ENCODE data around the gene FAM20A. TPM values are rescaled to one million over a fixed set of nuclear protein-coding genes. Genes with fewer than 3 reads are reported as not detected.

Gene FAM20A
- total RNA-seq, 1 donor from 2014 or later = 0.14 TPM

- no peaks in the 10 kb centered on the region for H4K20me1 ChIP-seq (ENCODE audit: insufficient read depth, low read length)
- Mint-ChIP-seq H3K36me3 (ENCODE audit: low read depth, unreplicated experiment) (no peaks in the 10 kb centered on the region), H3K27me3 (ENCODE audit: low read depth, unreplicated experiment) (no peaks in the 10 kb centered on the region), H3K9me3 (ENCODE audit: unreplicated experiment) (peaks cover 3% of the 10 kb centered on the region), H3K27ac (ENCODE audit: unreplicated experiment) (no peak overlapping the region), H3K4me1 (ENCODE audit: low read depth, unreplicated experiment) (no peaks in the 10 kb centered on the region), H3K4me3 (ENCODE audit: unreplicated experiment) (no peak overlapping the region)
- H2AFZ ChIP-seq (ENCODE audit: low read depth, low read length) = no peak overlapping the region
- no peaks in the 10 kb centered on the region for H3K9me3 ChIP-seq (ENCODE audit: insufficient read depth, low read depth, low read length)
- H3K4me2 ChIP-seq (ENCODE audit: low read length) = no peak overlapping the region
- H3K27me3 ChIP-seq (ENCODE audit: insufficient read depth, low read length) = no peaks in the 10 kb centered on the region
- FAIRE-seq (no peak), DNase-seq (ENCODE audit: low read depth) (no peak)
- no peaks in the 10 kb centered on the region for H3K36me3 ChIP-seq (ENCODE audit: insufficient read depth, low read length)
- TF ChIP-seq CTCF (IDR thresholded peaks at IDR 0.05; ENCODE audit: insufficient read depth, low read depth, low read length) (no peak), EZH2 (IDR thresholded peaks at IDR 0.05; ENCODE audit: insufficient read depth, low read length) (no peak)
- H3K4me1 ChIP-seq (ENCODE audit: insufficient read depth, low read length) = no peaks in the 10 kb centered on the region
- no peak overlapping the region for H3K4me3 ChIP-seq (ENCODE audit: insufficient read depth, low read depth, low read length)
- no peaks in the 10 kb centered on the region for H3K79me2 ChIP-seq (ENCODE audit: insufficient read depth, low read length)
- no peak overlapping the region for H3K27ac ChIP-seq (ENCODE audit: low read depth, low read length)
- no peak overlapping the region for H3K9ac ChIP-seq (ENCODE audit: low read length)
These were observed 10.4 kb upstream of the FAM20A start for GRCh38 chr17:68611353-68612208.

GRCh38 chr17:68610554-68610953 is 9.4 kb upstream of the FAM20A start:
- no peaks in the 10 kb centered on the region for H3K4me1 Mint-ChIP-seq (ENCODE audit: low read depth, unreplicated experiment)
- no peak overlapping the region for H3K9ac ChIP-seq (ENCODE audit: low read length)
- no peak for FAIRE-seq

More at GRCh38 chr17:68610554-68610953, 9.4 kb upstream of the FAM20A start:
- Histone ChIP-seq H3K36me3 (ENCODE audit: insufficient read depth, low read length) (no peaks in the 10 kb centered on the region), H3K4me1 (ENCODE audit: insufficient read depth, low read length) (no peaks in the 10 kb centered on the region), H3K79me2 (ENCODE audit: insufficient read depth, low read length) (no peaks in the 10 kb centered on the region), H4K20me1 (ENCODE audit: insufficient read depth, low read length) (no peaks in the 10 kb centered on the region), H3K4me2 (ENCODE audit: low read length) (no peak overlapping the region), H3K4me3 (ENCODE audit: insufficient read depth, low read depth, low read length) (no peak overlapping the region), H3K27ac (ENCODE audit: low read depth, low read length) (no peak overlapping the region), H3K27me3 (ENCODE audit: insufficient read depth, low read length) (no peaks in the 10 kb centered on the region), H2AFZ (ENCODE audit: low read depth, low read length) (no peak overlapping the region), H3K9me3 (ENCODE audit: insufficient read depth, low read depth, low read length) (no peaks in the 10 kb centered on the region)
- Mint-ChIP-seq H3K27ac (ENCODE audit: unreplicated experiment) (no peak overlapping the region), H3K4me3 (ENCODE audit: unreplicated experiment) (no peak overlapping the region), H3K9me3 (ENCODE audit: unreplicated experiment) (peaks cover 3% of the 10 kb centered on the region), H3K36me3 (ENCODE audit: low read depth, unreplicated experiment) (no peaks in the 10 kb centered on the region), H3K27me3 (ENCODE audit: low read depth, unreplicated experiment) (peaks cover 3% of the 10 kb centered on the region)
- TF ChIP-seq CTCF (IDR thresholded peaks at IDR 0.05; ENCODE audit: insufficient read depth, low read depth, low read length) = no peak
- DNase-seq (ENCODE audit: low read depth) = no peak
